Left ventricle myocardium inferior (tissue), 1 donor: ENCODE data around the gene UROS. TPM values are rescaled to one million over a fixed set of nuclear protein-coding genes. Genes with fewer than 3 reads are reported as not detected.

Experiments
- DNase-seq: peaks from one replicate; pipeline ENCODE4 v3.0.0-alpha.2; 2020
- H3K27ac ChIP-seq: fragments of 200-600 bp; replicated peaks from 2 replicates; pipeline ENCODE4 v1.8.0; 2021
- H3K27me3 ChIP-seq: fragments of 200-600 bp; 2 replicates; pipeline ENCODE4 v1.8.0; 2021; ENCODE audit warnings: low read depth
- H3K36me3 ChIP-seq: fragments of 200-600 bp; 2 replicates; pipeline ENCODE4 v1.8.0; 2021
- H3K4me1 ChIP-seq: fragments of 200-600 bp; 2 replicates; pipeline ENCODE4 v1.8.0; 2021
- H3K4me3 ChIP-seq: fragments of 200-600 bp; 2 replicates; pipeline ENCODE4 v1.8.0; 2021; ENCODE audit warnings: mild to moderate bottlenecking, moderate library complexity
- H3K9me3 ChIP-seq: fragments of 200-600 bp; replicated peaks from 2 replicates; pipeline ENCODE4 v1.8.0; 2021
- intact Hi-C: fragments of 100-400 bp; cut with micrococcal nuclease; formaldehyde crosslinking; loops from one replicate; pipeline ENCODE4 v1.11.0; 2022
- microRNA-seq: library from miRNA; unstranded; fragments of <30 nt; microRNA quantifications from one replicate; pipeline ENCODE4 v1.2.0, GENCODE V29; 2020
- total RNA-seq: library from RNA; stranded (reverse); fragmentation: NEBNext Ultra II Directional; extraction: Animal tissue kit (Norgen Biotek cat#: 25700); gene quantifications from one replicate; pipeline ENCODE4 v1.2.1, GENCODE V29; 2021
- TF ChIP-seq, protein P1 (sequence below): fragments of 200-600 bp; IDR thresholded peaks from 2 replicates; pipeline ENCODE4 v1.8.0; 2021; ENCODE audit warnings: antibody characterized with exemption, mild to moderate bottlenecking, borderline replicate concordance
- donor health status: DM: no; HTN: yes; CAD: no; lungs with severe emphysema.

UROS gene
- total RNA-seq, 1 donor from 2014 or later = 80.4 TPM

DNA sequence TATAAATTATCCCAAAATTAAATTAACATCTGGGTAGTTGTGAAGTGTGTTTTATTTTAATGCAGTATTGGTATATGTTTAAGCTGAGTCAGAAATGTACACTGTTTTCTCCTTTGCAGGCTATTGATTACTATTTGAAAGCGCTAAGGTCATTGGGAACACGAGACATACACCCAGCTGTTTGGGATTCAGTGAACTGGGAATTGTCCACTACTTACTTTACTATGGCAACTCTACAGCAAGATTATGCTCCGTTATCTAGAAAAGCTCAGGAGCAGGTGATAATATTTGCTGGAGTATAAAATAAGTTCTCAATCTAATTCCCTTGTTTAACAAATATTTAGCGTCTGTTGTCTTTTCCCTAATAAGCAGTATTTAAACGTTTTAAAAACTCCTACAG lies 75.6 kb downstream of the UROS start:
- peaks cover 100% of the 10 kb centered on the region for H3K36me3 ChIP-seq

DNA sequence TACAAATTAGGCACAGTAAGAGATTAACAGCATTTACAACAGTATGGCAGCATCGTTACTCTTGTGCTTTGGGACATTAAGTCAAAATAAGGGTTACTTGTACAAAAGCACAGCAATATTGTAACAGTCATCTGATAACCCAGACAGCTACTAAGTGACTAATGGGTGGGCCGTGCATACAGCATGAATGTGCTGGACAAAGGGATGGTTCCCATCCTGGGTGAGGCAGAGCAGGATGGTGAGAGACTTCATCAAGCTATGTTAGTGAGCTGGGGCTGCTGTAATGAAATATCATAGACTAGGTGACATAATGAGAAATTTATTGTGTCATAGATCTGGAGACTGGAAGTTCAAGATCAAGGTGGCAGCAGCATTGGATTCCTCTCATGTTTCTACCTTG lies 78.1 kb downstream of the UROS start:
- TF ChIP-seq, protein P1, sequence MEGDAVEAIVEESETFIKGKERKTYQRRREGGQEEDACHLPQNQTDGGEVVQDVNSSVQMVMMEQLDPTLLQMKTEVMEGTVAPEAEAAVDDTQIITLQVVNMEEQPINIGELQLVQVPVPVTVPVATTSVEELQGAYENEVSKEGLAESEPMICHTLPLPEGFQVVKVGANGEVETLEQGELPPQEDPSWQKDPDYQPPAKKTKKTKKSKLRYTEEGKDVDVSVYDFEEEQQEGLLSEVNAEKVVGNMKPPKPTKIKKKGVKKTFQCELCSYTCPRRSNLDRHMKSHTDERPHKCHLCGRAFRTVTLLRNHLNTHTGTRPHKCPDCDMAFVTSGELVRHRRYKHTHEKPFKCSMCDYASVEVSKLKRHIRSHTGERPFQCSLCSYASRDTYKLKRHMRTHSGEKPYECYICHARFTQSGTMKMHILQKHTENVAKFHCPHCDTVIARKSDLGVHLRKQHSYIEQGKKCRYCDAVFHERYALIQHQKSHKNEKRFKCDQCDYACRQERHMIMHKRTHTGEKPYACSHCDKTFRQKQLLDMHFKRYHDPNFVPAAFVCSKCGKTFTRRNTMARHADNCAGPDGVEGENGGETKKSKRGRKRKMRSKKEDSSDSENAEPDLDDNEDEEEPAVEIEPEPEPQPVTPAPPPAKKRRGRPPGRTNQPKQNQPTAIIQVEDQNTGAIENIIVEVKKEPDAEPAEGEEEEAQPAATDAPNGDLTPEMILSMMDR = no peak
- H3K36me3 ChIP-seq = peaks cover 100% of the 10 kb centered on the region
- intact Hi-C loops = no loop called here
- no peaks in the 10 kb centered on the region for H3K4me1 ChIP-seq
- no peak for DNase-seq
- no peak overlapping the region for H3K27ac ChIP-seq
- H3K27me3 ChIP-seq = no peaks in the 10 kb centered on the region
- peaks cover 5% of the 10 kb centered on the region for H3K9me3 ChIP-seq
- no peak overlapping the region for H3K4me3 ChIP-seq

More for the DNA sequence above, 75.6 kb downstream of the UROS start:
- Histone ChIP-seq H3K4me3 (no peak overlapping the region), H3K27ac (no peak overlapping the region), H3K27me3 (no peaks in the 10 kb centered on the region), H3K4me1 (no peaks in the 10 kb centered on the region), H3K9me3 (peaks cover 5% of the 10 kb centered on the region)
- intact Hi-C loops = no loop called here
- DNase-seq = no peak
- TF ChIP-seq, protein P1 = no peak

DNA sequence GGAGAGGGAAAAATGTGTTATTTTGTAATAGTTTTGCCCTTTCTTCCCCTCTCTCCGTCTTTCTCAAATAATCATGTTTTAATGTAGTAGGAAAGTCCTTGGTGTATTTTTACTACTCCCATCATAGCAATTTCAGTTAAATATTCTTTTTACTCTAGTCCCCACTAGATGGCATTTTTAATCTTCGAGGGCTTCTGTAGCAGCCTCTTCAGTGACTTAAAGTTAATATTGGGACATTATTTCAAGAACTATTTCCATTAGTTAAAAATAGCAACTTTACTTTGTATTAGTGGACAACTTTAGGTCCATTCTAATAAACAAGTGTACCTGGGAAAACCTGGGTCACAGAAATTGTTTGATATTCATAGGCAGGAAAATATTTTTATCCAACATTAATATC lies 80.6 kb downstream of the UROS start:
- Histone ChIP-seq H3K4me1 (no peaks in the 10 kb centered on the region), H3K27ac (no peak overlapping the region), H3K9me3 (peaks cover 5% of the 10 kb centered on the region), H3K36me3 (peaks cover 100% of the 10 kb centered on the region), H3K27me3 (no peaks in the 10 kb centered on the region), H3K4me3 (no peak overlapping the region)
- TF ChIP-seq, protein P1 = no peak
- DNase-seq = no peak
- intact Hi-C loops = no loop called here

DNA sequence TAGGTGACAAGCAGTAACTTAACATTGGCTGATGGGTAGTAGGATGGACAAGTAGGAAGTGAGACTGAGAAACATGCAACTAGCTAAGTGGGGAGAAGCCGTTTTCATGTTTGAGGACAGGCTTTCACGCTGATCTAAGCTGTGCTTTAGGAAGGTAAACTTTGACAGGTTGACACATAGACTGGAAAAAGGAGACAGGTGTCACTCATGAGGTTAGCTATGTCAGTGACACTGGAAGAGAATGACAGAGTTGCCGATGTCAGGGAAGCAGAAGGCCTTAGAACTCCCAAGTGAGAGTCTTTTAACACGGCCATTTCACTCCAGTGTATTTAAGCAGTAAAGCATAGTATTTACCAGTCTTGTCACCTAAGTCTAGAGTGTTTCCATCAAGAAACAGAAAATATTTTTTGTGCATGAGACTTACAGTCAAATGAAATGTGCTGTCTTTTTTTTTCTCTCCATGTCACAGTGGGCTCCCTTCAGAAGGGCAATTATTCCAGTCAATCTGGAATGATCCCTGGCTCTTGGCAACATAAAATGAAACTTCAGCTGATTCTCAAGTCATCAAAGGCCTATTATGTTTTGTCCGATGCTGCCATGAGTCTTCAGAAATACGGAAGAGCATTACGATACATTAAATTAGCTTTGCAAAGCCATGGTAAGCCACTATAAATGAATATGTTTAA lies 82.9 kb downstream of the UROS start:
- intact Hi-C loops = loop anchor here (10.0 kb wide), 1 partner anchor 95 kb away; no protein-coding TSS in a partner anchor
- Histone ChIP-seq H3K4me1 (no peaks in the 10 kb centered on the region), H3K27ac (no peak overlapping the region), H3K27me3 (no peaks in the 10 kb centered on the region), H3K4me3 (no peak overlapping the region), H3K9me3 (no peaks in the 10 kb centered on the region), H3K36me3 (peaks cover 100% of the 10 kb centered on the region)
- no peak for DNase-seq
- TF ChIP-seq, protein P1 = no peak

Small RNAs within 50 kb of the gene (microRNA-seq; reads per million reads assigned to microRNA genes)
- 1.6 reads per million for gene MIR4484

Other genes with a start within 250 kb of the UROS start
- not detected for gene TEX36, start 140.1 kb downstream of the UROS start, total RNA-seq
- 11.5 TPM for gene EDRF1, start 103.5 kb downstream of the UROS start, total RNA-seq
- not detected for gene MMP21, start 47.4 kb downstream of the UROS start, total RNA-seq
- gene BCCIP, start 288 bp upstream of the UROS start, total RNA-seq = 45.1 TPM
- gene DHX32, start 58.0 kb upstream of the UROS start, total RNA-seq = 46.4 TPM
- gene FANK1, start 73.3 kb upstream of the UROS start, total RNA-seq = 0.30 TPM